Endodermal cell (in vitro differentiated cells): ENCODE results near the gene LIMS2. TPM values are rescaled to one million over a fixed set of nuclear protein-coding genes. Genes with fewer than 3 reads are reported as not detected.

ENCODE experiments used
- DNase-seq: peaks from one replicate; pipeline ENCODE4 v3.0.0-alpha.2; 2017
- H3K27ac ChIP-seq: 2 replicates; pipeline ENCODE4 v1.5.1; 2013; ENCODE audit warnings: mild to moderate bottlenecking, low read depth, low read length, moderate library complexity
- H3K27me3 ChIP-seq: 2 replicates; pipeline ENCODE4 v1.6.1; 2013; ENCODE audit warnings: mild to moderate bottlenecking, low read length, moderate library complexity; ENCODE audit not compliant: insufficient read depth, control insufficient read depth, poor library complexity, severe bottlenecking
- H3K36me3 ChIP-seq: 2 replicates; pipeline ENCODE4 v1.7.0; 2013; ENCODE audit warnings: mild to moderate bottlenecking, low read length, moderate library complexity; ENCODE audit not compliant: control insufficient read depth, insufficient read depth
- H3K4me1 ChIP-seq: one replicate; pipeline ENCODE4 v1.7.0; 2013; ENCODE audit warnings: low read length; ENCODE audit not compliant: control insufficient read depth, insufficient read depth
- H3K4me3 ChIP-seq: 2 replicates; pipeline ENCODE4 v1.5.1; 2013; ENCODE audit warnings: mild to moderate bottlenecking, low read length, moderate library complexity
- H3K9ac ChIP-seq: 2 replicates; pipeline ENCODE4 v1.6.1; 2013; ENCODE audit warnings: mild to moderate bottlenecking, low read length, moderate library complexity; ENCODE audit not compliant: poor library complexity, severe bottlenecking; ENCODE audit errors: extremely low read depth
- H3K9me3 ChIP-seq: 2 replicates; pipeline ENCODE4 v1.6.1; 2013; ENCODE audit warnings: mild to moderate bottlenecking, low read length, moderate library complexity; ENCODE audit not compliant: control insufficient read depth
- H3K27ac Mint-ChIP-seq: 2 replicates; pipeline ENCODE4 v1.8.0; 2020; ENCODE audit warnings: mixed read lengths
- H3K27me3 Mint-ChIP-seq: 2 replicates; pipeline ENCODE4 v1.8.0; 2021; ENCODE audit warnings: mild to moderate bottlenecking, mixed read lengths; ENCODE audit not compliant: insufficient read depth
- H3K36me3 Mint-ChIP-seq: 2 replicates; pipeline ENCODE4 v1.8.0; 2020; ENCODE audit warnings: low read depth, mixed read lengths
- H3K4me1 Mint-ChIP-seq: 2 replicates; pipeline ENCODE4 v1.8.0; 2020; ENCODE audit warnings: mixed read lengths
- H3K4me3 Mint-ChIP-seq: 2 replicates; pipeline ENCODE4 v1.8.0; 2020; ENCODE audit warnings: mild to moderate bottlenecking, moderate library complexity, mixed read lengths
- H3K9me3 Mint-ChIP-seq: 2 replicates; pipeline ENCODE4 v1.8.0; 2020; ENCODE audit warnings: mild to moderate bottlenecking, mixed read lengths
- CTCF ChIP-seq: fragments of 200-600 bp; sonication (generic); conservative IDR thresholded peaks from 2 replicates; pipeline ENCODE4 v1.5.0; 2021; ENCODE audit warnings: antibody characterized with exemption, mild to moderate bottlenecking
- WGBS, 2 experiments: methylation state at CpG; one replicate each; pipeline versions ENCODE4 v1.1.5 to v1.1.7; 2013; ENCODE audit warnings: missing lambda C conversion rate in 2 of 2, mixed read lengths in 1 of 2; ENCODE audit not compliant: insufficient coverage in 1 of 2, insufficient read length in 1 of 2; 5-methylcytosine and 5-hydroxymethylcytosine counted together
- total RNA-seq, 2 donors: library from RNA; stranded (reverse); fragmentation: NEBNext Ultra II Directional in 1 of 2; extraction: Animal tissue kit (Norgen Biotek cat#: 25700) in 1 of 2; gene quantifications; 2 replicates in 1 of 2; 3 replicates in 1 of 2; pipeline ENCODE4 v1.2.1, GENCODE V29; 2021

Gene LIMS2
- total RNA-seq, 2 donors from 2014 or later: 3.9 to 9.8 TPM

GRCh38 chr2:127661949-127662510, 13.3 kb downstream of the LIMS2 start:
- H3K4me3 ChIP-seq: no peak overlapping the region
- H3K9ac ChIP-seq: no peak overlapping the region
- 89 to 95% methylated on average over 6 to 9 of the region's 9 CpGs for WGBS, 2 experiments
- peaks cover 6% of the 10 kb centered on the region for H3K9me3 ChIP-seq
- peaks cover 4% of the 10 kb centered on the region for H3K36me3 Mint-ChIP-seq
- H3K4me3 Mint-ChIP-seq: no peak overlapping the region
- H3K4me1 ChIP-seq: peaks cover 6% of the 10 kb centered on the region
- peaks cover 34% of the 10 kb centered on the region for H3K27me3 Mint-ChIP-seq
- peaks cover 5% of the 10 kb centered on the region for H3K36me3 ChIP-seq
- H3K27ac ChIP-seq: no peak overlapping the region
- peaks cover 17% of the 10 kb centered on the region for H3K27me3 ChIP-seq
- H3K9me3 Mint-ChIP-seq: peaks cover 4% of the 10 kb centered on the region
- peak; percentile 50 for DNase-seq
- peaks cover 20% of the 10 kb centered on the region for H3K4me1 Mint-ChIP-seq
- no peak for TF ChIP-seq CTCF
- no peak overlapping the region for H3K27ac Mint-ChIP-seq

GRCh38 chr2:127661072-127661649, 14.2 kb downstream of the LIMS2 start:
- peaks cover 4% of the 10 kb centered on the region for H3K36me3 Mint-ChIP-seq
- TF ChIP-seq CTCF: no peak
- H3K27ac Mint-ChIP-seq: no peak overlapping the region
- peaks cover 5% of the 10 kb centered on the region for H3K36me3 ChIP-seq
- H3K27me3 ChIP-seq: peaks cover 17% of the 10 kb centered on the region
- WGBS, 2 experiments: 87 to 94% methylated on average over 12 to 14 of the region's 14 CpGs
- H3K9me3 ChIP-seq: peaks cover 6% of the 10 kb centered on the region
- H3K9ac ChIP-seq: no peak overlapping the region
- no peak overlapping the region for H3K4me3 ChIP-seq
- peaks cover 4% of the 10 kb centered on the region for H3K9me3 Mint-ChIP-seq
- no peak for DNase-seq
- no peak overlapping the region for H3K4me3 Mint-ChIP-seq
- H3K27ac ChIP-seq: no peak overlapping the region
- peaks cover 6% of the 10 kb centered on the region for H3K4me1 ChIP-seq
- H3K4me1 Mint-ChIP-seq: peaks cover 12% of the 10 kb centered on the region
- peaks cover 32% of the 10 kb centered on the region for H3K27me3 Mint-ChIP-seq

- Histone ChIP-seq H3K9ac (no peak overlapping the region), H3K27me3 (peaks cover 15% of the 10 kb centered on the region), H3K36me3 (peaks cover 5% of the 10 kb centered on the region), H3K4me1 (peaks cover 6% of the 10 kb centered on the region), H3K27ac (no peak overlapping the region), H3K4me3 (no peak overlapping the region), H3K9me3 (peaks cover 6% of the 10 kb centered on the region)
- WGBS, 2 experiments: 96 to 98% methylated on average over 7 to 10 of the region's 10 CpGs
- Mint-ChIP-seq H3K27me3 (peaks cover 22% of the 10 kb centered on the region), H3K4me3 (no peak overlapping the region), H3K9me3 (peaks cover 4% of the 10 kb centered on the region), H3K36me3 (peaks cover 4% of the 10 kb centered on the region), H3K27ac (no peak overlapping the region), H3K4me1 (peaks cover 14% of the 10 kb centered on the region)
- DNase-seq: no peak
- TF ChIP-seq CTCF: no peak
Observed at GRCh38 chr2:127660291-127660578, 15.1 kb downstream of the LIMS2 start.
